Spinal cord (tissue), 10 donors: ENCODE measurements around the gene FRMPD2. TPM values are rescaled to one million over a fixed set of nuclear protein-coding genes. Genes with fewer than 3 reads are reported as not detected.

Experiments
- DNase-seq, 6 donors: peaks; one replicate each; pipeline versions ENCODE4 v3.0.0 to v3.0.0-alpha.2; 2013 to 2015; ENCODE audit warnings: low spot score in 6 of 6, low read depth in 4 of 6
- H3K27ac ChIP-seq: one replicate; pipeline ENCODE4 v1.5.1; 2013; ENCODE audit warnings: low read depth, low read length, control low read depth
- H3K27me3 ChIP-seq: one replicate; pipeline ENCODE4 v1.6.1; 2013; ENCODE audit warnings: low read length; ENCODE audit not compliant: control insufficient read depth, insufficient read depth
- H3K36me3 ChIP-seq: one replicate; pipeline ENCODE4 v1.6.1; 2013; ENCODE audit warnings: low read length; ENCODE audit not compliant: control insufficient read depth, insufficient read depth
- H3K4me1 ChIP-seq: one replicate; pipeline ENCODE4 v1.6.1; 2013; ENCODE audit warnings: low read length; ENCODE audit not compliant: control insufficient read depth, insufficient read depth
- H3K4me3 ChIP-seq: one replicate; pipeline ENCODE4 v1.5.1; 2013; ENCODE audit warnings: low read depth, low read length, control low read depth
- H3K9me3 ChIP-seq: one replicate; pipeline ENCODE4 v1.6.1; 2013; ENCODE audit warnings: low read length; ENCODE audit not compliant: control insufficient read depth, insufficient read depth
- WGBS: methylation state at CpG from one replicate; pipeline ENCODE4 v1.1.5; 2013; ENCODE audit warnings: missing lambda C conversion rate; ENCODE audit not compliant: insufficient coverage; 5-methylcytosine and 5-hydroxymethylcytosine counted together
- polyA plus RNA-seq, 2 donors: library from polyadenylated mRNA; unstranded; fragments of 120-200 nt; gene quantifications; one replicate each; pipeline ENCODE4 v1.2.1, GENCODE V29; 2013; ENCODE audit not compliant: insufficient read length in 2 of 2
- total RNA-seq, 2 donors: library from RNA; depleted of rRNA in 1 of 2; stranded (reverse); fragments of 120-200 nt in 1 of 2; fragments of >200 nt in 1 of 2; gene quantifications; one replicate each; pipeline versions ENCODE4 v1.2.3 to v1.2.4, GENCODE V29; 2013 to 2014
- donor health status: healthy.

FRMPD2 gene
- total and polyA plus RNA-seq, 4 donors, result 5.5 to 14.9 (median 14.1) TPM

GRCh38 chr10:48255722-48256121 lies 18.8 kb downstream of the FRMPD2 start:
- Histone ChIP-seq H3K27me3 (no peaks in the 10 kb centered on the region), H3K4me1 (peaks cover 14% of the 10 kb centered on the region), H3K27ac (no peak overlapping the region), H3K4me3 (no peak overlapping the region), H3K9me3 (no peaks in the 10 kb centered on the region), H3K36me3 (no peaks in the 10 kb centered on the region)
- 79% methylated on average over 6 of the region's 6 CpGs for WGBS
- DNase-seq, result no peak

- Histone ChIP-seq H3K9me3 (no peaks in the 10 kb centered on the region), H3K4me3 (no peak overlapping the region), H3K27ac (no peak overlapping the region), H3K4me1 (peaks cover 14% of the 10 kb centered on the region), H3K27me3 (no peaks in the 10 kb centered on the region), H3K36me3 (no peaks in the 10 kb centered on the region)
- 52% methylated on average over 2 of the region's 5 CpGs for WGBS
- DNase-seq, result peak in 2 of 6 donors; percentile 69 to 72
Measured at GRCh38 chr10:48254750-48255512, 19.6 kb downstream of the FRMPD2 start.

- H3K4me1 ChIP-seq, result peaks cover 14% of the 10 kb centered on the region
- H3K9me3 ChIP-seq, result no peaks in the 10 kb centered on the region
- H3K27ac ChIP-seq, result no peak overlapping the region
- DNase-seq, result no peak
- no peaks in the 10 kb centered on the region for H3K27me3 ChIP-seq
- 80% methylated on average over 1 of the region's 9 CpGs for WGBS
- no peak overlapping the region for H3K4me3 ChIP-seq
- no peaks in the 10 kb centered on the region for H3K36me3 ChIP-seq
Measured at GRCh38 chr10:48253970-48254657, 20.4 kb downstream of the FRMPD2 start.

GRCh38 chr10:48252354-48252650 lies 22.2 kb downstream of the FRMPD2 start:
- DNase-seq, result no peak
- no peak overlapping the region for H3K27ac ChIP-seq
- 76% methylated on average over 5 of the region's 5 CpGs for WGBS
- no peaks in the 10 kb centered on the region for H3K27me3 ChIP-seq
- no peaks in the 10 kb centered on the region for H3K9me3 ChIP-seq
- no peak overlapping the region for H3K4me3 ChIP-seq
- H3K36me3 ChIP-seq, result no peaks in the 10 kb centered on the region
- peaks cover 16% of the 10 kb centered on the region for H3K4me1 ChIP-seq

- H3K27me3 ChIP-seq, result no peaks in the 10 kb centered on the region
- peaks cover 16% of the 10 kb centered on the region for H3K4me1 ChIP-seq
- WGBS, result 62% methylated on average over 11 of the region's 13 CpGs
- no peak overlapping the region for H3K4me3 ChIP-seq
- no peaks in the 10 kb centered on the region for H3K36me3 ChIP-seq
- DNase-seq, result no peak
- H3K9me3 ChIP-seq, result no peaks in the 10 kb centered on the region
- H3K27ac ChIP-seq, result no peak overlapping the region
Measured at GRCh38 chr10:48251525-48252353, 22.8 kb downstream of the FRMPD2 start.

GRCh38 chr10:48251152-48251524 lies 23.4 kb downstream of the FRMPD2 start:
- Histone ChIP-seq H3K9me3 (no peaks in the 10 kb centered on the region), H3K4me1 (peaks cover 16% of the 10 kb centered on the region), H3K36me3 (no peaks in the 10 kb centered on the region), H3K27ac (no peak overlapping the region), H3K4me3 (no peak overlapping the region), H3K27me3 (no peaks in the 10 kb centered on the region)
- DNase-seq, result peak in 2 of 6 donors; percentile 34 to 40

GRCh38 chr10:48249763-48250351 lies 24.6 kb downstream of the FRMPD2 start:
- Histone ChIP-seq H3K27ac (no peak overlapping the region), H3K4me1 (peaks cover 12% of the 10 kb centered on the region), H3K27me3 (no peaks in the 10 kb centered on the region), H3K36me3 (no peaks in the 10 kb centered on the region), H3K4me3 (no peak overlapping the region), H3K9me3 (no peaks in the 10 kb centered on the region)
- 97% methylated on average over 8 of the region's 8 CpGs for WGBS
- no peak for DNase-seq

- H3K27me3 ChIP-seq, result no peaks in the 10 kb centered on the region
- WGBS, result 89% methylated on average over 6 of the region's 6 CpGs
Measured at GRCh38 chr10:48249004-48249762, 25.3 kb downstream of the FRMPD2 start.

GRCh38 chr10:48248462-48248861 lies 26.0 kb downstream of the FRMPD2 start:
- Histone ChIP-seq H3K9me3 (no peaks in the 10 kb centered on the region), H3K36me3 (no peaks in the 10 kb centered on the region), H3K27me3 (no peaks in the 10 kb centered on the region), H3K27ac (no peak overlapping the region), H3K4me3 (no peak overlapping the region), H3K4me1 (peaks cover 12% of the 10 kb centered on the region)
- no peak for DNase-seq
- WGBS, result no CpG with 5 or more reads among the region's 2 CpGs

More at GRCh38 chr10:48249004-48249762, 25.3 kb downstream of the FRMPD2 start:
- Histone ChIP-seq H3K4me3 (no peak overlapping the region), H3K4me1 (peaks cover 12% of the 10 kb centered on the region), H3K27ac (no peak overlapping the region), H3K9me3 (no peaks in the 10 kb centered on the region), H3K36me3 (no peaks in the 10 kb centered on the region)
- no peak for DNase-seq
